ENCODE data around the gene JAM2. TPM values are rescaled to one million over a fixed set of nuclear protein-coding genes. Genes with fewer than 3 reads are reported as not detected.
A peak's percentile ranks its signal among the peaks of the same experiment; 100 is the strongest.
"Not testable (repeated sequence)": the region's sequence is repeated elsewhere in the genome, so short reads cannot be mapped to it uniquely, and the experiment has no call there.

The JAM2 gene, protein sequence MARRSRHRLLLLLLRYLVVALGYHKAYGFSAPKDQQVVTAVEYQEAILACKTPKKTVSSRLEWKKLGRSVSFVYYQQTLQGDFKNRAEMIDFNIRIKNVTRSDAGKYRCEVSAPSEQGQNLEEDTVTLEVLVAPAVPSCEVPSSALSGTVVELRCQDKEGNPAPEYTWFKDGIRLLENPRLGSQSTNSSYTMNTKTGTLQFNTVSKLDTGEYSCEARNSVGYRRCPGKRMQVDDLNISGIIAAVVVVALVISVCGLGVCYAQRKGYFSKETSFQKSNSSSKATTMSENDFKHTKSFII
- 0.70 and 3.1 TPM in 2 replicates for total RNA-seq (2014; rRNA removed; shearing (Covaris generic))

DNA sequence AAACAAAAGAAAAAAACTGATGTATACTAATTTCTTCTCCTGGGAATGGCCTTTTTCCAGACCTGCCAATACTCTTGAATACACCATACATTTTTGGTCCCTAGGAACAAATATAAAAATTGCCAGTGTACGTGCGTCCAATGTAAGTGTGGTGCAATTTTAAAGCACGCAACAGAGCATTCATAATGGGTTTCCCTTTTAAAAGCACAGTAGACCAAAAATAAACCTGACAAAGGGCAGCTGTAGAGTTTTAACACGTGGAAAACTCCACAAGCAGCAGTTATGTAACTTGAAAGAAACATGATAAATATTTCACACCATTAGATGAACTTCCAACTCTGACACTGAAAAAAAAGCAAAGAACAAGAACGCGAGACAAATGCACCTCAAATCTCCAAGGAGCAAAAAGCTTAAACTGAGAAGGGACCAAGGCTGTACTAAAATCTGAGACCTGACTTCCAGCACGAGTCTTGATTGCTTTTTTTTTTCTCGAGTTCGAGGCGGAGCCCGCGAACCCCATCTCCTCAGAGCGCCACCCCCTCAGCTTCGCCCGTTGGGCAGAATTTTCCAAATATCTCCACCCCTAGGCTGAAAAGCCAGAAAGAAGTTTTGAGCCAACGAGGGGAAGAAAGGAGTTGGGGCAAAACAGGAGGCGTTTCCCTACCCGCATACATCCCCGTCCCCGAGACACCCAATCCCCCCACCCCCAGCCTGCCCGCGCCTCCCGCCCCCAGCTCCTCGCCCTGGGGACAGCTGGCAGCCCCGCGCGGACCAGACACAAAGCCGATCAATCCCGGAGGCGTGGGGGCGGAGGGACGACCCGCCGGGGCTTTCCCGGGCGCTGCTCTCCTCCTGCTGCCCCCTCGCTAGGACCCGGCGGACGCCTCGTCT, at the start of gene JAM2:
JAM2 (plus strand) TSS at position 599 of the 891 bp plus-strand sequence. CDS start 564 bp downstream, outside the sequence.
- peak; percentile 15 for DNase-seq (ENCODE audit: low spot score)

DNA sequence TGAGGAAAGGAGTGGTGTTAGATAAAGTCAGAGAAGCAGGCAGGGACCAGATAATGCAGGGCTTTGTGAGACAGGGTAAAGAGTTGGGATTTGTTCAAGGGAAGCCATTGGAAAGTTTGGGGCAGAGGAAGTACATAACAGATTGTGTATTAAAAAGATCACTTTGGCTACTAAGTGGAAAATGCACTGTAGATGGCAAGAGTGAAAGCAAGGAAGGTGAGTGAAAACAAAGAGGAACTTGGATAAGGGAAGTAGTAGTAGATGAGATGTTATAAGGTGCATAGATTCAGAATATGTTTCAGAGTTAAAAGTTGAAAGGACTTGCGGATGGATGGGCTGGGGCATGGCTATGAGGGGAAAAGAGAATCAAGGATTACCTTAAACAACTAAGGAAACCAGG, 49.2 kb upstream of the JAM2 start:
- no peak for DNase-seq (ENCODE audit: low spot score)

DNA sequence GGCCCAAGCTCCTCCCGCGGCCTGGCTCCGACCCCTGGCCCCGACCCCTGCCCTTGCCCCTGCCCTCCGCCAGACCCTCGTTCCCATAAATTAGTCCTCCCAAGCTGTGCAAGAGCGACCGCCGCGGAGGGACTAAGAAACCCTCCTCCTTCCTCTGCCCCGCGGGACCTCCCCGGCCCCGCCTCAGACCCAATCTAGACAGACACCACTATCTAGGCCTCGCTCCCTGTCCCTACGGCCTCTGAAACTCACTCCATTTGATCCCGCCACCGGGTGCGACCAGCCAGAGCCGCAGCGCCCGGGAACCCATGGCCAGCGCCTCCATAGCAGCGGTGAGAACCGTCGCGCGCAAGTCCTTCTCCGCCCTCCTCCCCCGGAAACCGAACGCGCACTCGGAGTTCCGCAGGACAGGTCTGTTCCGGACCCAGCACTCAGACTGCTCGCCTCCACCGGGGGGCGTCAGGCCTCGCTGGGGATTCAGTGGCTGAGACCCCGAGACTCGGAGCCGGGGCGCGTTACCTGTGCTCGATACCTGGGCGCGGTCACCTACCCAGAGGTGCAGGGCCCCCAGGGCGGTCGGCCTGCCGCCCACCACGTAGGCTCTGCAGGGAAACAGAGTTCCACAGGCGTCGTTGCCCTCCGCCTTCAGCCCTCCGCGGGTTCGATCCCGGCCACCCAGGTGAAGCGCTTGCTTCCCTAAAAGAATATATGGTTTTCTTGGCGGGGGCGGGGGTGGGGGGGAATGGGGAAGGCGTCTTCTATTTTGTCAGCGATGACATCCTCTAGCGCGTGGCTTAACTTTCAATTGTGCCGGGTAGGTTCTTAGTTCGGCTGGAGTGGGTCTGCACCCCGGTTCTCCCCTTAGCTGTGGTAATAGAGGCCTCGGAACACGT, 31.7 kb upstream of the JAM2 start, which contains the start of gene MRPL39:
MRPL39 (minus strand) TSS at position 331 of the 893 bp plus-strand sequence; CDS start at position 325, 6 bp downstream.
- DNase-seq (ENCODE audit: low spot score) = peak; percentile 91

DNA sequence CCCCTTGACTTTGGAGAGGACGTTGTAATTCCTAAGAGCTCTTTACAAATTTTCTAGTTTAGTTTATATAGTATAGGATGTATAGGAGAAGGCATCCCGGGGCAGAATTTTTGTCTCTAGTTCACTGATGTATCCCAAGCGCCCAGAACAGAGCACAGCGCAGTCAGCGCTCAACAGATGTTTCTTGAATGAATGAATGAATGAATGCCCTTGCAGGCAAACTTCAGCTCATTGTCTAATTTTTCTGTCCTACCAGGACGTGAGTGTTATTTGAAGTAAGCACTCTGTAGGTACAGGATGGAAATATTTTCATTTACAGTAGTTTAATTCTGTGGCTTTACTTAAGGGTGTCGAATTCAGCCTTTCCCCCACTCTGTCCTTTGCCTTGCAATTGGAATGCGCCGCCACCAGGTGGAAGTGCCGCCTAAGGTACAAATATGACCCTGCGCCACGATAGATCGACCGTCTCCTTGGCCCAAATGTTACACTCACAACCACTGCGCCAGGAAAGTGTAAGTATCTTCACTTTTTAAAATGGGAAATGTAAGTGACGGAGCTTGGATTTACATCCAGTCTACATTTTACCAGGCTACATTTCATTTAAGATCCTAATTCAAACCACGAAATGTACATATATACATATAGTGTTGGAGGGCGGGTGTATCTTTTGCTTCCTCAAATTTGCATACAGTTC, 30.9 kb upstream of the JAM2 start:
- DNase-seq (ENCODE audit: low spot score) = peak; percentile 87

DNA sequence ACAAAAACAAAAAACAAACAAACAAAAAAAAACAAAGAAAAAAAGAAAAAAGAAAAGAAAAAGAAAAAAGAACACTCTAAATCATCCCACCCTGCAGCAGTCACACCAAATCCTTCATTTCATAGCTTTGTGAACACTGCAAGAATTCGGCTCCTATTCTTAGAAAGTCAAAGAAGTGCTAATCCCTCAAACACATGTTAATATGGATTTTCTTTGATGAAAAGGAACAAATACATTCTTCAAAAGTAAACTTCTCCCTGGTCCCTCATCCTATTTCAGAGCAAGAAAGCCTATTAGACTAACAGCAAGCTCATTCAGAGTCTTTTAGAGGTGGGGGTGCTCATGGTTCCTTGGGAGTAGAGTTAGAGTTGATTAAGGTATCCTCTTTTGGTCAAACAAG, 24.6 kb upstream of the JAM2 start:
- no peak for DNase-seq (ENCODE audit: low spot score)

DNA sequence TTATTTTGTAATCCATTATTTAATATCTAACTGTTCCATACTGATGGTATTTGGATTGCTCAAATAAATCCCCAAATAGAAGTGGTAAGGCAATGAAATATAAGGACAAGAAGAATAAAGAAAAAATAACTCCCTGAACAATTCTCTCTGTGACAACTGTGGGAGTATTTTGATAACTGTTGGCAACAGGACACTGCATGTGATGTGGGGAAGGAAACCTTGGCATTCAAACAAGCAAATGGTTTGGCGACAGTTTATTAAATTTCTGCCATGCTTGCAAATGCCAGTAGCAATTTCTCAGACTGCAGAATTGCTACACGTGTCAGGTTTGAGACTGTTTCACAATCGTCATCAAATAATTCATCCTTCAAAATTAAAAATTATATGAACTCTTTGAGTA, 23.2 kb upstream of the JAM2 start:
- no peak for DNase-seq (ENCODE audit: low spot score)

DNA sequence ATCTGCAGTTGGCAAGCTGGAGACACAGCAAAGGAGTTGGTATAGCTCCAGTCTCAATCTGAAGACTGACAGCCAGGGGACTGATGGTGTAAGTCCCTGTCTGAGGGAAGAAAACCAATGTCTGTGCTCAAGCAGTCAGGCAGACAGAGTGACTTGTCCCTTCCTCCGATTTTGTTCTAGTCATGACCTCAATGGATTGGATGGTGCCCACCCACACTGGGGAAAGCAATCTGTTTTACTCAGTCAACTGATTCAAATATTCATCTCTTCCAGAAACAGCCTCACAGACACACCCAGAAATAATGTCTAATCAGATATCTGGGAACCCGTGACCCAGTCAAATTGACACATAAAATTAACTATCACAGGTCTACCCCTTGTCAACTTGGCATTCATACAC, 19.9 kb upstream of the JAM2 start:
- no peak for DNase-seq (ENCODE audit: low spot score)

DNA sequence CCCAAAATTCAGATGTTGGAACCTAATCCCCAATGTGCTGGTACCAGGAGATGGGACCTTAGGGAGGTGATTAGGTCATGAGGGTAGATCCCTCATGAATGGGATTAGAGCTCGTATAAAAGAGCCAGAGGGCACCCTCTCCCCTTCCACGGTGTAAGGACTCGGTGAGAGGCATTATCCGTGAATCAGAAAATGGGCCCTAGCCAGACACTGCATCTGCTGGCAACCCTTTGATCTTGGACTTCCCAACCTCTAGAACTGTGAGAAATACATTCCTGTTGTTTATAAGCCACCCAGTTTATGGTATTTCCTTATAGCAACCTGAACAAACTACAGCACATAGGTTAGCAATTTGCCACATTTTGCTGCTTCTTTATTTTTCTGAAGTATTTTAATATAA, 14.5 kb upstream of the JAM2 start:
- DNase-seq (ENCODE audit: low spot score) = no peak

DNA sequence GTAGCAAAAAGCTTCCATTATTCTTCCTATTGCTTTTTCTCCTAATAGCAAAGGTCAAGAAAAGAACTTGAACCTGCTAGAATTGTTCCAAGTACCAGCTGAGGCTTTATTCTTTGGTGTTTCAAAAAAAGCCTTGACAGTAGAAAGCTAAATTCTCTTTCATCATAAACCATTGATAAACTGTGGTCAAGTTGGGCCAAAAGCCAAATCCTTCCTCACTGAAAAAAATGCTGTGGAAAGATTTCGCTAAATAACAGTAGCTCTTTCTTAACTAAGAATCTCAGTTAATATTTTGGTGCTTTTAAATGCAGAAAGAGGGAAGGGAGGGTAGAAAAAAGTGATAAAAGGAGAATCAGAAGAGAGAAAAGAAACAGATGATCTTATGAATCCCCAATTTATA, 14.0 kb upstream of the JAM2 start:
- DNase-seq (ENCODE audit: low spot score) = no peak

DNA sequence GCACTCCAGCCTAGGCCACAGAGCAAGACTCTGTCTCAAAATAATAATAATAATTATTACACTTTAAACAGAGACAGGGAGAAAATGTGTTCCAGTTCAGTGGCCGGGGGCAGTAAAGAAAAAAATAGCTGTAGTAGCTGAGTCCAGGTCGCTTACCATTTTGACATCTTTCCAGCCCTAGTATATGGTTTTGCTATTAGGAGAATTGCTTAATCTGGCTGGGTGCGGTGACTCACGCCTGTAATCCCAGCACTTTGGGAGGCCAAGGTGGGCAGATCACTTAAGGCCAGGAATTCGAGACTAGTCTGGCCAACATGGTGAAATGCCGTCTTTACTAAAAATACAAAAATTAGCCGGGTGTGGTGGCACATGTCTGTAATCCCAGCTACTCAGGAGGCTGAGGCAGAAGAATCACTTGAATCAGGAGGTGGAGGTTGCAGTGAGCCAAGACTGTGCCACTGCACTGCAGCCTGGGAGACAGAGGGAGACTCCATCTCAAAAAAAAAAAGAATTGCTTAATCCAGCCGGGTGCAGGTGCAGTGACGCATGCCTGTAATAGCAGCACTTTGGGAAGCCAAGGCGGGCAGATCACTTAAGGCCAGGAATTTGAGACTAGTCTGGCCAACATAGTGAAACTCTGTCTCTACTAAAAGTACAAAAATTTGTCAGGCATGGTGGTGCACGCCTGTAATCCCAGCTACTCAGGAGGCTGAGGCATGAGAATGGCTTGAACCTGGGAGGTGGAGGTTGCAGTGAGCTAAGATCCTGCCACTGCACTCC, 13.1 kb upstream of the JAM2 start:
- DNase-seq (ENCODE audit: low spot score) = not testable (repeated sequence)

DNA sequence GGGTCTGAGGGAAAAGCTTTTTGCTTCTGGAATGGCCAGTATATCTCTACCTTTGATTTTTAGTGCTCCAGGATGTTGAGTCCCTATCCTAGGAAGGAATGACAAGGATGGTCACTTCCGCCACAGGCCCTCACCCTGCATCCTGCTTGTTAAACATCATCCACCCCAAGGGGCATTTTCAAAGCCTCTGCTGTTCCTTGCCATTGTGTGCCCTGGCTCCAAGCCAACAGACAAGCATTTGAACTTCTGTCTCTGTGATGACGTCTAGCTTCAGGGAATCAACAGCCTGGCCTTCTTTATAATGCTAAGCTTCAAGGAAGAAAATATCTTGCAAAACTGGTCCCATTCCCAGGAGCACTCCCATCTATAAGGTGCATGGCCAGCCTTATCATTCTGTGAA, 12.3 kb upstream of the JAM2 start:
- no peak for DNase-seq (ENCODE audit: low spot score)

DNA sequence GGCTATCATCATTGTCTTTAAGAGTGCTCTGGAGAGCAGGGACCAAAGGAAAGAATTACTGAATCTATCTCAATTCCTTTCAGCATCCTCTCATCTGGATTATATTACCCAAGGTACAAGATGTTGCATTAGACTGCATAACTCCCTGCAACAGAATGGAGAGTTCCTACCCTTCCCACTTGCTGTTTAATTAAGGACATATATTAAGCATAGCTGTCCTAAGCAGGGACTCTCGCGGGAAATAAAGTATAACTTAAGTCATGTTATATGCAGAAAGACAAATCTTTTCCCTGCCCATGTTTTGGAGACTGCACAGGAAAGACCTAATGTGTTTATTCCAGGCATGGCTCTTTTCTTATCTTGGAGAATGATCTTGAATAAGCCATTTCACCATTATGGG, 6.8 kb upstream of the JAM2 start:
- DNase-seq (ENCODE audit: low spot score) = no peak

DNA sequence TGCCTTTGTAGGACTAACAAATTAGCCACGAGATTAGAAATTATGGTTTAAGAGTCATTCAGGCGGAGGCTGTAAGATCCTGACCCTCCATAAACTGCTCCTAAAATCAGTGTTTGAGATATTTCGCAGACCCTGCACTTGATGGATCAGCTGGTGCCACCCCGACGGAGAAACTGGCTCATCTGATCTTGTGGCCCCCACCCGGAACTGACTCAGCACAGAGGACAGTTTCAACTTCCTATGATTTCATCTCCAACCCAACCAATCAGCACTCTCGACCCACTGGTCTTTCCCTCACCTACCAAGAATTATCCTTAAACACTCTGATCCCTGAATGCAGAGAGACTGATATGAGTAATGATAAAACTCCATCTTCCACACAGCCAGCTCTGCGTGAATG, 3.7 kb upstream of the JAM2 start:
- peak; percentile 12 for DNase-seq (ENCODE audit: low spot score)

DNA sequence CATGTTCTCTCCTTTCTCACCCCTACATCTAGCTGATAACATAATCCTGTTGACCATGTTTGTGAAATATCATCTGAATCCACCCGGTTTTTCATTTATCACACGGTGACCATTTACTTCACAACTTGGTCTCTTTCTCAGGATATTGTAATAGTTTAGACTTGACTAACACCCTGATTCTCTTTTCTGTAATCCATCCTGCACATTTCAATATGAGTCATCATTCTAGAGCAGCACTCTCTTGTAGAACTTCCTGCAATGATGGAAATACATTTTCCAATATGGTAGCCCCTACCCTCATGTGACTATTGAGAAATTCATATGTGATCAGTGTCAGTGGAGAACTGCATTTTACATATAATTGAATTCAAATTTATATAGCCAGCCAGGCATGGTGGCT, 2.3 kb upstream of the JAM2 start:
- no peak for DNase-seq (ENCODE audit: low spot score)

DNA sequence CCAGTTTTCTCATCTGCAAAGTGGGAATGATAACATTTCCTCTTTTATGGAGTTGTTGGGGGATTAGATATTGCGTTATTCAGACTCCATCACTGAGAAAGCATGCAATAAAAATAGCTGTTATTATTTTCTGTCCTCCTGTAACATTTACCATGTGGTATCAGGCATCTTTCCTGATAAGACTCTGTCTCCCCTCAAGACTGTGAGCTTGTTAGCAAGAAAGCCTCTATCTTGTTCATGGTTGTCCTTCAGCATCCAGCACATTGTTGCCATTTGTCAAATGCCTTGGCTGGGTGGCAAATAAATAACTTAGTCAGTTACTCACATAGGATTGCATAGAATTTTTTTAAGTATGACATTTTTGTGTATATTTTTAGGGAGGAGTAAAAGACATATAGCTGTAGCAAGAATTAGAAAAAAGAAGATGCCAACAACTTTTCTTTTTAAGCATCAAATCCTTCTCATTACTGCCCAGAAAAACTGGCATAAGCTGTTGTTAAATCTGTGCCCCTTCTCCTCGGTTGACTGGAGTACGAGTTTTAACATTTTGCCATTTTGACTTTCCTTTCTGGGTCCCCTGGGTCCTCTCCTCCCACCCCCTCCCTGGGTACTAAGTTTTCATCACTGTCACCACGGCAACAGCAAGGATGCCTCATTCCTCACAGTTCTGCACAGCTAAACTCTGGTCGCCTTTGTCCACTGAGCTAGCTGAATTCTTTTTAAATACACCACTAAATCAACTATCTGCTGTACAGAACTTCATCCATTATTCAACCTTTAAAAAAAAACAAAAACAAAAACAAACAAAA, 1.0 kb upstream of the JAM2 start:
- DNase-seq (ENCODE audit: low spot score) = no peak

DNA sequence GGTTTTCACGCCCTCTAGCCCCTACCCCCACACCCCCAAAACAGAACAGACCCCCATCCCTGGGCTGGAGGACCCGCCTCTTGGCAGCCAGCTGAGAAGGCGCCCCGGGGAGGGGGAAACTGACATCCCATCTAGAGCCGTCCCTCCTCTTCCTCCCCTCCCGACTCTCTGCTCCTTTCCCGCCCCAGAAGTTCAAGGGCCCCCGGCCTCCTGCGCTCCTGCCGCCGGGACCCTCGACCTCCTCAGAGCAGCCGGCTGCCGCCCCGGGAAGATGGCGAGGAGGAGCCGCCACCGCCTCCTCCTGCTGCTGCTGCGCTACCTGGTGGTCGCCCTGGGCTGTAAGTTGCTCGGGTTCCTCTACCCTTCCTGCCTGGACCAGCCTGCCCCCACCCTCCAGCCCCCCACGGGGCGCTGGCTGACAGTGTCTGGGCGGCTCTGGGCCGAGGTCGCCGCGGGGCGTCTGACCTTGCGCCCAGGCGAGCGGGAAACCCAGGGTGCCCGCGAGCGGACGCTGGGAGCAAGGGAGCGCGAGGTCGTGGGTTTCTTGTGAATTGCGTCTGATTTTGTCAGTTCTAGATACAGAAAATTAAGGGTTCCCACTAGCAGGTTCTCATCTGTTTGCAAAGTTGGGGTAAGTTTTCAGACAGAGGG, 618 bp downstream of the JAM2 start:
- DNase-seq (ENCODE audit: low spot score) = peak; percentile 40

DNA sequence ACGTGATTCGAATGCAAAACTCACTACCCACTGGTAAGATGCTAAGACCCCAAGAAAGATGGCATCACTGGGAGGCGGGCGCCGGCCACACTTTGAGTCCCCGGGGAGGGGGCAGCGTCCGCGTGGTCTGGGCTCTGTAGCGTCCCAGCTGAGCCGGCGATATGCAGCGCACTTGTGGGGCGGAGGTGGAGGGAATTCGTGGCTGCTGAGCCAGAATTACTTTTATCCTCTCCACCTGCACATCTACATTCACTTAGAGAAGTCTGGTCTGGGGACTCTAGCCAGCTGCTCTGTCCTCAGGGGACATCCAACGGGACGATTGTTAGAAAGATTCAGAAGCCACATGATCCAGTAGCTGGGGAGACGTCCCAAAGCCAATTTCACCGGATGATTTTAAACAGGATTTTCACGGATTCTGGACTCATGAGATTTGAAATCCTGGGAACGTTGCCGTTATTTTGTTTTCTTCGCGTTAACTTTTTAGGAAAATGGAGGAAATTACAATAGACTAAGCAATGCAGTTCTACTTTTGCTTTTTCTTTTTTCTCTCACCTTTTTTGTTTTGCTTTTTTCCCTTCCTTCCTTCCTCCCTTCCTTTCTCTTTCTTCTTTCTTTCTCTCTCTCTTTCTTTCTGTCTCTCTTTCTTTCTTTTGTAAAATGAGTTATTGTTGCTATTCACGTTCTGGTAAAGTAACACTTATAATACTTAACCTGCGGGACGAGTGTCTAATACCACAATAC, 1.3 kb downstream of the JAM2 start:
- DNase-seq (ENCODE audit: low spot score) = no peak

DNA sequence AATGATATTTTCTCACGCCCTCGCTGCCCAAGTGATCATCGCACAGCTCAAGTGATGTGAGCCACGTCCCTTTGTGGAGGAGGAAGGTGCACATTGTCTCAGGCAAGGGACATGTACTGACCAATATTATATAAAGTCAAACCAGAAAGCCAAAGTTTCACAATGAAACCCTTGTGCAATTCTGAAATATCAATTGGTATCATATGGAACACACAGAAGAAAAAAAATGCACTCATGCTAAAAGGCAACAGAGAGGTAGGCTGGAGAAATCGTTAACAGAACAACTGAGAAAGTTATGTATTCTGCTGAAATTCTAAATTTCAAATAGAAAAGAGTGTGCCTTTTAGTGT, 1.9 kb downstream of the JAM2 start:
- DNase-seq (ENCODE audit: low spot score) = no peak

DNA sequence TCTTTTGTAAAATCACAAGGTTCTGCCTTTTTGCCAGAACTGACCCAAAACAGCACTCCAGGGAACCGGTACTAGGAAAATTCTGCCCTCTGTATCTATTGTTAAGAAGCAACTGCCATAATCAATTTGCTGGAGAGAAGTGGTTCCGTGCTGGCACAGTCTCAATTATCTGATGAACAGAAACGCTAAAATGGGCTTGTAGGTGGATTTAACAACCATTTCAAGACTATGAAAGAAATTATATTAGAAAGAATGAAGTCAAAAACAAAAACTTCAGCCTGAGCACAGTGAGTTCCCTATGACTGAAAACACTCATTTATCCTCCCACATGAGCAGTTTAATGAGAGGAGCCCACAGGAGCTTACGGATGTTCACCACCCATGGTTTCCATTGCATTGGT, 4.4 kb downstream of the JAM2 start:
- DNase-seq (ENCODE audit: low spot score) = no peak
